T-helper 1 cell (primary cell): Measurements from ENCODE around the gene ZNHIT2.

Source experiments
- DNase-seq, 5 donors: peaks; one replicate each; pipeline ENCODE4 v3.0.0-alpha.2; 2012 to 2020

The ZNHIT2 gene

DNA sequence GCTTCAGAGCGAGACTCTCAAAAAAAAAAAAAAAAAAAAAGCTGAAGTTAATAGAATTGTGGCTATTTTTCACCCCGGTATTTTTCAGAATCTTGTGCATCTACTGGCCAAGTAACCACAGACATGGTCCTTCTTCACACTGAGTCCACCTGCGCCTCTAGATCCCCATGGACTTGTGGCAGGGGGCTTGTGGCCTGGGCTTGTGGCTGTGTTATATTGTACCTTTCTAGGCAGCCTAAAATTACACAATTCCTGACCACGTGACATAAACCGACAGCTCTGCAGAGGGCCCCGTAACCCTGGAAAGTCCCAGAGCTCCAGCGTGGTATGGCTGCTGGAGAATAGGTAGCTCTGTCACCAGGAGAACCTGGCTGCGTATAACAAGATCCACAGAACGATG, 48.3 kb downstream of the ZNHIT2 start:
- no peak for DNase-seq

DNA sequence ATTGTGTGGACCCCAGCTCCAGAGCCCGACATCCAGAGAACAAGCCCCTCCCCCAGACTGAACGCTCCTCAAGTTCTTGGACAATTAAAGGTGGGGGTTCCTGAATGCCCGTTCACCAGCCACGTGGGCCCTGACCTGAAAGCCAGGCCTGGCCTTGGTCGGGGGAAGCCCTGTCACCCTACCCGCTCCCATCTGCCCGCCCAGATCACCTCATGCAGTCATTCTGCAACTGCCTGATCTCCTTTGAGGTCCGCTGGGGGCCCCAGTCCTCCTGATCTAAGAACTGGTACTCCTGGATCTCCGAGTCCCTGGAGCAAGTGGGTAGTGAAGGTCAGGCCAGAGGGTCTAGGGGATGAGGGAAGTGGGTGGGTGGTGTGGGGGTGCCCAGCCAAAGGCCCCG, 50.1 kb downstream of the ZNHIT2 start:
- DNase-seq: no peak

DNA sequence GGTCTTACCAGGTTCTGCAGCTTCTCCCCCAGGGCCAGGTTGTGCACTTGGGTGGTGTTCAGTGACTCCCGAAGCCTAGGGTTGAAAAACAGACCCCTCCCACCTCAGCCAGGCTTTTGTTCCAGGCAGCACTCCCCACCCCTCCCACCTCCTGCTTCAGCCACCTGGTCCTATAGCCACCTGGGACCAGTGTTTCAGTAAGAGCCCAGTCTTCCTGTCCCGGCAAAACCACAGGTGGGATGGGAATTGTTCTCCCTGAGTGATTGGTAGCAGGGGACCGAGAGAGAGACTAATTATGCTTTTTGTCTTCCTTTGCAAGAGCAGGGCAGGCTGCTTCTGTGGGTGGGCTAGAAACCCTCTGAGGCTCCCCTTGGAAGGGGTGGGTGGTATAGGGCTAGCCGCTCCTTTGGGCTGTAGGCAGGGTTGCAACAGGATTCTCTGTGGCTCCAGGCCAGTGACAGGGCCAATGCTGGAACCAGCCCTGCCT, 50.7 kb downstream of the ZNHIT2 start:
- no peak for DNase-seq
